Suprapubic skin (tissue), 4 donors: ENCODE measurements around the gene SYNJ2. TPM values are rescaled to one million over a fixed set of nuclear protein-coding genes. Genes with fewer than 3 reads are reported as not detected.

Experiments
- DNase-seq, 2 donors: peaks; one replicate each; pipeline ENCODE4 v3.0.0-alpha.2; 2019; ENCODE audit warnings: low spot score in 2 of 2
- H3K27ac ChIP-seq: fragments of 200-600 bp; sonication (generic); one replicate; pipeline ENCODE4 v1.5.1; 2019
- H3K27me3 ChIP-seq: fragments of 200-600 bp; sonication (generic); one replicate; pipeline ENCODE4 v1.5.1; 2019
- H3K36me3 ChIP-seq: fragments of 200-600 bp; sonication (generic); one replicate; pipeline ENCODE4 v1.5.1; 2019
- H3K4me1 ChIP-seq: fragments of 200-600 bp; sonication (generic); one replicate; pipeline ENCODE4 v1.5.1; 2019
- H3K4me3 ChIP-seq: fragments of 200-600 bp; sonication (generic); one replicate; pipeline ENCODE4 v1.5.1; 2019; ENCODE audit warnings: mild to moderate bottlenecking
- H3K9me3 ChIP-seq: fragments of 200-600 bp; sonication (generic); one replicate; pipeline ENCODE4 v1.5.1; 2019
- CTCF ChIP-seq, 2 donors: fragments of 200-600 bp in 1 of 2; fragments of 450-650 bp in 1 of 2; sonication (generic) in 1 of 2; IDR thresholded peaks; one replicate each; pipeline ENCODE4 v1.5.1; 2016 to 2019; ENCODE audit warnings: antibody characterized with exemption in 2 of 2, mild to moderate bottlenecking in 1 of 2, moderate library complexity in 1 of 2
- EP300 ChIP-seq: sonication (generic); formaldehyde crosslinking; IDR thresholded peaks from one replicate; pipeline ENCODE4 v1.6.1; 2017; ENCODE audit warnings: antibody characterized with exemption
- POLR2A ChIP-seq, 2 donors: fragments of 450-650 bp; IDR thresholded peaks; one replicate each; pipeline ENCODE4 v1.6.1; 2017; ENCODE audit warnings: antibody characterized with exemption in 2 of 2, mild to moderate bottlenecking in 2 of 2, moderate library complexity in 2 of 2
- POLR2AphosphoS5 ChIP-seq, 3 donors: sonication (generic); formaldehyde crosslinking; IDR thresholded peaks; one replicate each; pipeline ENCODE4 v1.6.1; 2017; ENCODE audit warnings: antibody characterized with exemption in 3 of 3
- WGBS: methylation state at CpG from one replicate; pipeline ENCODE4 v1.1.5; 2018; 5-methylcytosine and 5-hydroxymethylcytosine counted together
- total RNA-seq, 4 donors: library from RNA; depleted of rRNA; stranded (reverse); fragments of >200 nt; gene quantifications; one replicate each; pipeline ENCODE4 v1.1.0, GENCODE V29; 2016

SYNJ2 gene
- total RNA-seq, 4 donors from 2014 or later: 4.3 to 10.7 (median 6.8) TPM

- 0% methylated on average over 1 of the region's 1 CpG for WGBS
- Histone ChIP-seq H3K4me3 (no peak overlapping the region), H3K36me3 (no peaks in the 10 kb centered on the region), H3K27me3 (no peaks in the 10 kb centered on the region), H3K4me1 (peaks cover 44% of the 10 kb centered on the region), H3K9me3 (no peaks in the 10 kb centered on the region), H3K27ac (peak overlapping the region; percentile 65)
- DNase-seq: no peak
- TF ChIP-seq POLR2AphosphoS5 (IDR thresholded peaks at IDR 0.05) (no peak), EP300 (no peak), POLR2A (IDR thresholded peaks at IDR 0.05) (no peak), CTCF (IDR thresholded peaks at IDR 0.05) (no peak)
Observed at GRCh38 chr6:158058171-158058651, 76.5 kb downstream of the SYNJ2 start.

- 93% methylated on average over 13 of the region's 13 CpGs for WGBS
- peak overlapping the region; percentile 6 for H3K27ac ChIP-seq
- no peak overlapping the region for H3K4me3 ChIP-seq
- no peak for TF ChIP-seq EP300
- TF ChIP-seq POLR2A (IDR thresholded peaks at IDR 0.05): no peak
- TF ChIP-seq CTCF (IDR thresholded peaks at IDR 0.05): no peak
- no peak for TF ChIP-seq POLR2AphosphoS5 (IDR thresholded peaks at IDR 0.05)
- DNase-seq: no peak
- peaks cover 44% of the 10 kb centered on the region for H3K4me1 ChIP-seq
- peaks cover 3% of the 10 kb centered on the region for H3K36me3 ChIP-seq
- no peaks in the 10 kb centered on the region for H3K9me3 ChIP-seq
- H3K27me3 ChIP-seq: no peaks in the 10 kb centered on the region
Observed at GRCh38 chr6:158059108-158059507, 77.4 kb downstream of the SYNJ2 start.

GRCh38 chr6:158060455-158061360, 79.0 kb downstream of the SYNJ2 start:
- H3K9me3 ChIP-seq: no peaks in the 10 kb centered on the region
- peaks cover 17% of the 10 kb centered on the region for H3K36me3 ChIP-seq
- H3K4me3 ChIP-seq: peak overlapping the region; percentile 12
- peak; percentile 89 to 92 for DNase-seq
- H3K4me1 ChIP-seq: peaks cover 44% of the 10 kb centered on the region
- H3K27ac ChIP-seq: peak overlapping the region; percentile 84
- no peaks in the 10 kb centered on the region for H3K27me3 ChIP-seq
- 18% methylated on average over 8 of the region's 11 CpGs for WGBS
- TF ChIP-seq POLR2AphosphoS5 (IDR thresholded peaks at IDR 0.05) (peak in 1 of 3 donors; percentile 74), CTCF (IDR thresholded peaks at IDR 0.05) (no peak)

GRCh38 chr6:158061361-158061708, 79.7 kb downstream of the SYNJ2 start:
- H3K9me3 ChIP-seq: no peaks in the 10 kb centered on the region
- no peak for DNase-seq
- H3K4me3 ChIP-seq: no peak overlapping the region
- TF ChIP-seq EP300: no peak
- no peak for TF ChIP-seq POLR2AphosphoS5 (IDR thresholded peaks at IDR 0.05)
- no peak for TF ChIP-seq CTCF (IDR thresholded peaks at IDR 0.05)
- peak overlapping the region; percentile 84 for H3K27ac ChIP-seq
- H3K36me3 ChIP-seq: peaks cover 24% of the 10 kb centered on the region
- no peaks in the 10 kb centered on the region for H3K27me3 ChIP-seq
- peaks cover 44% of the 10 kb centered on the region for H3K4me1 ChIP-seq
- 89% methylated on average over 5 of the region's 5 CpGs for WGBS

- Histone ChIP-seq H3K27ac (no peak overlapping the region), H3K36me3 (peaks cover 28% of the 10 kb centered on the region)
- 95% methylated on average over 29 of the region's 29 CpGs for WGBS
Observed at GRCh38 chr6:158061709-158062461, 80.2 kb downstream of the SYNJ2 start.

More at GRCh38 chr6:158061709-158062461, 80.2 kb downstream of the SYNJ2 start:
- TF ChIP-seq CTCF (IDR thresholded peaks at IDR 0.05) (no peak), EP300 (no peak), POLR2AphosphoS5 (IDR thresholded peaks at IDR 0.05) (no peak)
- Histone ChIP-seq H3K4me1 (peaks cover 44% of the 10 kb centered on the region), H3K9me3 (no peaks in the 10 kb centered on the region), H3K4me3 (no peak overlapping the region), H3K27me3 (no peaks in the 10 kb centered on the region)
- DNase-seq: no peak
